ENCODE measurements around the gene HNRNPA3.

Gene HNRNPA3

DNA sequence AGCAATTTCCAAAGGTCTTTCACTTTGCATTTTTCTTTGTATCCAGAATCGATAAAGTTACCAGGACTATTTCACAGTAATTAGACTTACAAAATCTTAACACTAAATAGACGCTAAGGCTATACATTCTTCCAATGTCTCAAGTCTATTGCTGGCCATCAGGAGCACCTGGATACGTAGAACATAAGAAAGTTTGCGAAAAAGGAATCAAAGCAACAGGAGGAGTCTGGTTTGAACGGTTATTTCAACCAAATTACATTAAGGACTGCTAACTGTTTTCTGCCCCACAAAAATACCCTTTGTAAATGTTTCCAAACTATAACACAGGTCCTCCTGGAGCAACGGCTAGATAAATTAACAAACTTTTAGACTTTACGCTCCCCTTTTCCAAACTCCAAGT is 1.4 kb upstream of the HNRNPA3 start:
- no peaks in the 10 kb centered on the region for H3K9me3 ChIP-seq (ENCODE audit: insufficient read depth, low read depth, low read length)
- peak overlapping the region; percentile 90 for H3K4me3 ChIP-seq (ENCODE audit: low read length, poor library complexity, severe bottlenecking)
- H4K20me1 ChIP-seq (ENCODE audit: insufficient read depth, low read length, poor library complexity, severe bottlenecking): peaks cover 31% of the 10 kb centered on the region
- peaks cover 15% of the 10 kb centered on the region for H3K36me3 ChIP-seq (ENCODE audit: insufficient read depth, low read length)
- H3K9ac ChIP-seq (ENCODE audit: low read depth, low read length, poor library complexity, severe bottlenecking): peak overlapping the region; percentile 96
- peak overlapping the region; percentile 82 for H3K4me2 ChIP-seq (ENCODE audit: low read depth, low read length, poor library complexity, severe bottlenecking)
- H3K4me1 ChIP-seq (ENCODE audit: insufficient read depth, low read length, poor library complexity, severe bottlenecking): peaks cover 32% of the 10 kb centered on the region
- H3F3A ChIP-seq (ENCODE audit: low read depth): no peaks in the 10 kb centered on the region
- no peak overlapping the region for H2AFZ ChIP-seq (ENCODE audit: low read length)
- H3K9me2 ChIP-seq (replicated peaks; ENCODE audit: low read depth, low read length): no peaks in the 10 kb centered on the region
- H3K27me3 ChIP-seq (ENCODE audit: insufficient read depth, low read length, poor library complexity, severe bottlenecking): no peaks in the 10 kb centered on the region
- H3K79me2 ChIP-seq (ENCODE audit: insufficient read depth, low read length): peaks cover 51% of the 10 kb centered on the region
- TF ChIP-seq, protein P1, sequence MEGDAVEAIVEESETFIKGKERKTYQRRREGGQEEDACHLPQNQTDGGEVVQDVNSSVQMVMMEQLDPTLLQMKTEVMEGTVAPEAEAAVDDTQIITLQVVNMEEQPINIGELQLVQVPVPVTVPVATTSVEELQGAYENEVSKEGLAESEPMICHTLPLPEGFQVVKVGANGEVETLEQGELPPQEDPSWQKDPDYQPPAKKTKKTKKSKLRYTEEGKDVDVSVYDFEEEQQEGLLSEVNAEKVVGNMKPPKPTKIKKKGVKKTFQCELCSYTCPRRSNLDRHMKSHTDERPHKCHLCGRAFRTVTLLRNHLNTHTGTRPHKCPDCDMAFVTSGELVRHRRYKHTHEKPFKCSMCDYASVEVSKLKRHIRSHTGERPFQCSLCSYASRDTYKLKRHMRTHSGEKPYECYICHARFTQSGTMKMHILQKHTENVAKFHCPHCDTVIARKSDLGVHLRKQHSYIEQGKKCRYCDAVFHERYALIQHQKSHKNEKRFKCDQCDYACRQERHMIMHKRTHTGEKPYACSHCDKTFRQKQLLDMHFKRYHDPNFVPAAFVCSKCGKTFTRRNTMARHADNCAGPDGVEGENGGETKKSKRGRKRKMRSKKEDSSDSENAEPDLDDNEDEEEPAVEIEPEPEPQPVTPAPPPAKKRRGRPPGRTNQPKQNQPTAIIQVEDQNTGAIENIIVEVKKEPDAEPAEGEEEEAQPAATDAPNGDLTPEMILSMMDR (conservative IDR thresholded peaks at IDR 0.05; ENCODE audit: low read length): no peak
- no peak for TF ChIP-seq EZH2phosphoT487 (IDR thresholded peaks at IDR 0.05; ENCODE audit: borderline replicate concordance)

DNA sequence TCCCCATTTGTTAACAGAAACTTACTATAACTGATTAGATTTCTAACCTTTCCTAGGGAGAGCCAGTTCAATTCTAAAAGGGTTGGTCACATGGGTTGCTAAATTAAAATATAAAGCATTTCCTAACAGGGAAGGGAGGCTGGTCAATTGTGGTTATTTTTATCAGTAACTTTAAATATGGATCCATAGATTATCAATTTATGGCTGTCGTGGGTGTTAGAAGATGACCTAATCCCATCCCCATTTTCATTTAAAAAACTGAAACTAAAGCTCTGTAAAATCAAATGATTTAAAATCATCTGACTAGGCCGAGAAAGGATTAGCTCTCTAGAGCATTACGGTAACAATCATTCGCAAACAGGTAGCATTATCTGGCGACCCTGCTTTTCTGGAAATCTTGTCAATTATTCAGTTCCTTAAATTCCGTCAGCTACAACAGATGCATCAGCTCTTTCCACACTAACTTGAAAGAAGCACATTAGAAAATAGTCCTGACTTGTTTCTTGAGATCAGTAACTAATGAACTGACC is 953 bp upstream of the HNRNPA3 start:
- H3K36me3 ChIP-seq (ENCODE audit: insufficient read depth, low read length): peaks cover 20% of the 10 kb centered on the region
- no peaks in the 10 kb centered on the region for H3K27me3 ChIP-seq (ENCODE audit: insufficient read depth, low read length, poor library complexity, severe bottlenecking)
- no peaks in the 10 kb centered on the region for H3F3A ChIP-seq (ENCODE audit: low read depth)
- H3K4me1 ChIP-seq (ENCODE audit: insufficient read depth, low read length, poor library complexity, severe bottlenecking): peaks cover 36% of the 10 kb centered on the region
- H3K4me2 ChIP-seq (ENCODE audit: low read depth, low read length, poor library complexity, severe bottlenecking): peak overlapping the region; percentile 82
- peak overlapping the region; percentile 90 for H3K4me3 ChIP-seq (ENCODE audit: low read length, poor library complexity, severe bottlenecking)
- peak overlapping the region; percentile 96 for H3K9ac ChIP-seq (ENCODE audit: low read depth, low read length, poor library complexity, severe bottlenecking)
- peak overlapping the region; percentile 80; the same call in 1 of the 2 replicates for H2AFZ ChIP-seq (ENCODE audit: low read length)
- H3K9me3 ChIP-seq (ENCODE audit: insufficient read depth, low read depth, low read length): no peaks in the 10 kb centered on the region
- H3K9me2 ChIP-seq (replicated peaks; ENCODE audit: low read depth, low read length): no peaks in the 10 kb centered on the region
- H4K20me1 ChIP-seq (ENCODE audit: insufficient read depth, low read length, poor library complexity, severe bottlenecking): peaks cover 36% of the 10 kb centered on the region
- no peak for TF ChIP-seq EZH2phosphoT487 (IDR thresholded peaks at IDR 0.05; ENCODE audit: borderline replicate concordance)
- TF ChIP-seq, protein P1 (conservative IDR thresholded peaks at IDR 0.05; ENCODE audit: low read length): no peak
- H3K79me2 ChIP-seq (ENCODE audit: insufficient read depth, low read length): peaks cover 56% of the 10 kb centered on the region

GRCh38 chr2:177212891-177213856 is 580 bp downstream of the HNRNPA3 start:
- peak overlapping the region; percentile 90 for H3K4me3 ChIP-seq (ENCODE audit: low read length, poor library complexity, severe bottlenecking)
- peak overlapping the region; percentile 48 for H2AFZ ChIP-seq (ENCODE audit: low read length)
- H3K4me2 ChIP-seq (ENCODE audit: low read depth, low read length, poor library complexity, severe bottlenecking): peak overlapping the region; percentile 76
- H3K79me2 ChIP-seq (ENCODE audit: insufficient read depth, low read length): peaks cover 72% of the 10 kb centered on the region
- no peaks in the 10 kb centered on the region for H3K9me2 ChIP-seq (replicated peaks; ENCODE audit: low read depth, low read length)
- H3K4me1 ChIP-seq (ENCODE audit: insufficient read depth, low read length, poor library complexity, severe bottlenecking): peaks cover 44% of the 10 kb centered on the region
- H3F3A ChIP-seq (ENCODE audit: low read depth): no peaks in the 10 kb centered on the region
- H4K20me1 ChIP-seq (ENCODE audit: insufficient read depth, low read length, poor library complexity, severe bottlenecking): peaks cover 51% of the 10 kb centered on the region
- H3K9ac ChIP-seq (ENCODE audit: low read depth, low read length, poor library complexity, severe bottlenecking): peak overlapping the region; percentile 87
- no peak for TF ChIP-seq EZH2phosphoT487 (IDR thresholded peaks at IDR 0.05; ENCODE audit: borderline replicate concordance)
- no peaks in the 10 kb centered on the region for H3K27me3 ChIP-seq (ENCODE audit: insufficient read depth, low read length, poor library complexity, severe bottlenecking)
- H3K9me3 ChIP-seq (ENCODE audit: insufficient read depth, low read depth, low read length): no peaks in the 10 kb centered on the region
- peaks cover 35% of the 10 kb centered on the region for H3K36me3 ChIP-seq (ENCODE audit: insufficient read depth, low read length)
